Erythroblast (primary cell): ENCODE measurements around the gene PLPP3.

ENCODE experiments used
- GATA1 ChIP-seq: IDR thresholded peaks from 2 replicates; pipeline ENCODE4 v1.6.1; 2011; ENCODE audit warnings: low read depth, mild to moderate bottlenecking, control low read depth, low read length, moderate library complexity
- POLR2A ChIP-seq: IDR thresholded peaks from 2 replicates; pipeline ENCODE4 v1.6.1; 2011; ENCODE audit warnings: mild to moderate bottlenecking, low read length

GRCh38 chr1:56534130-56534651 lies 45.2 kb downstream of the PLPP3 start:
- TF ChIP-seq POLR2A (no peak), GATA1 (no peak)
